HG02759 (cell line): ENCODE results near the gene CTF1.

Source experiments
- ATAC-seq: cut with Tn5 transposase; IDR thresholded peaks from one replicate; pipeline ENCODE4 v1.9.1; 2021; ENCODE audit warnings: mild to moderate bottlenecking, moderate library complexity; ENCODE audit not compliant: unreplicated experiment

CTF1 gene

DNA sequence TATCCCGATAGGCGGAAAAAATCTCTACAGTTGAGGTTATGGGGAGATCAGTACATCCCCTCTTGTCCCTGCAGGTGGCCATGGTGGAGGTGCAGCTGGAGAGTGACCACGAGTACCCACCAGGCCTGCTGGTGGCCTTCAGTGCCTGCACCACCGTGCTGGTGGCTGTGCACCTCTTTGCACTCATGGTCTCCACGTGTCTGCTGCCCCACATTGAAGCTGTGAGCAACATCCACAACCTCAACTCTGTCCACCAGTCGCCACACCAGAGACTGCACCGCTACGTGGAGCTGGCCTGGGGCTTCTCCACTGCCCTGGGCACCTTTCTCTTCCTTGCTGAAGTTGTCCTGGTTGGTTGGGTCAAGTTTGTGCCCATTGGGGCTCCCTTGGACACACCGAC lies 56.7 kb downstream of the CTF1 start:
- ATAC-seq, result no peak
